KMS-11 (cell line): Measurements from ENCODE around the gene INSM2.

ENCODE experiments used
- H2AFZ ChIP-seq: fragments of 200-600 bp; sonication (generic); 2 replicates; pipeline ENCODE4 v1.6.1; 2016; ENCODE audit warnings: antibody characterized with exemption, mixed run types, low read depth
- H3K27ac ChIP-seq: fragments of 200-600 bp; sonication (generic); 2 replicates; pipeline ENCODE4 v1.6.1; 2016; ENCODE audit warnings: mild to moderate bottlenecking, mixed run types
- H3K27me3 ChIP-seq: fragments of 200-600 bp; sonication (generic); 2 replicates; pipeline ENCODE4 v1.6.1; 2017; ENCODE audit warnings: mild to moderate bottlenecking, low read depth, mixed run types, moderate library complexity; ENCODE audit not compliant: insufficient read depth
- H3K36me3 ChIP-seq: fragments of 200-600 bp; sonication (generic); 2 replicates; pipeline ENCODE4 v1.6.1; 2017; ENCODE audit warnings: mild to moderate bottlenecking, mixed run types; ENCODE audit not compliant: insufficient read depth
- H3K4me1 ChIP-seq: fragments of 200-600 bp; sonication (generic); 2 replicates; pipeline ENCODE4 v1.6.1; 2016; ENCODE audit warnings: mild to moderate bottlenecking, low read depth, mixed run types; ENCODE audit not compliant: poor library complexity, severe bottlenecking
- H3K4me2 ChIP-seq: fragments of 200-600 bp; sonication (generic); 2 replicates; pipeline ENCODE4 v1.7.0; 2016; ENCODE audit warnings: mild to moderate bottlenecking, mixed run types
- H3K4me3 ChIP-seq: fragments of 200-600 bp; sonication (generic); IDR thresholded peaks from 2 replicates; pipeline ENCODE4 v1.6.1; 2017; ENCODE audit warnings: low read depth, low read length, mixed read lengths; ENCODE audit not compliant: insufficient read depth
- H3K79me2 ChIP-seq: fragments of 200-600 bp; sonication (generic); 2 replicates; pipeline ENCODE4 v1.6.1; 2016; ENCODE audit warnings: low read depth, mixed run types; ENCODE audit not compliant: insufficient read depth
- H3K9ac ChIP-seq: fragments of 200-600 bp; sonication (generic); 2 replicates; pipeline ENCODE4 v1.6.1; 2016; ENCODE audit warnings: mild to moderate bottlenecking, mixed run types
- H4K20me1 ChIP-seq: fragments of 200-600 bp; sonication (generic); 2 replicates; pipeline ENCODE4 v1.6.1; 2016; ENCODE audit warnings: mild to moderate bottlenecking, mixed run types; ENCODE audit not compliant: insufficient read depth
- CTCF ChIP-seq: fragments of 200-600 bp; sonication (generic); conservative IDR thresholded peaks from 2 replicates; pipeline ENCODE4 v1.6.1; 2017; ENCODE audit warnings: low read depth, mild to moderate bottlenecking, antibody characterized with exemption, low read length, moderate library complexity, mixed read lengths

The INSM2 gene

DNA sequence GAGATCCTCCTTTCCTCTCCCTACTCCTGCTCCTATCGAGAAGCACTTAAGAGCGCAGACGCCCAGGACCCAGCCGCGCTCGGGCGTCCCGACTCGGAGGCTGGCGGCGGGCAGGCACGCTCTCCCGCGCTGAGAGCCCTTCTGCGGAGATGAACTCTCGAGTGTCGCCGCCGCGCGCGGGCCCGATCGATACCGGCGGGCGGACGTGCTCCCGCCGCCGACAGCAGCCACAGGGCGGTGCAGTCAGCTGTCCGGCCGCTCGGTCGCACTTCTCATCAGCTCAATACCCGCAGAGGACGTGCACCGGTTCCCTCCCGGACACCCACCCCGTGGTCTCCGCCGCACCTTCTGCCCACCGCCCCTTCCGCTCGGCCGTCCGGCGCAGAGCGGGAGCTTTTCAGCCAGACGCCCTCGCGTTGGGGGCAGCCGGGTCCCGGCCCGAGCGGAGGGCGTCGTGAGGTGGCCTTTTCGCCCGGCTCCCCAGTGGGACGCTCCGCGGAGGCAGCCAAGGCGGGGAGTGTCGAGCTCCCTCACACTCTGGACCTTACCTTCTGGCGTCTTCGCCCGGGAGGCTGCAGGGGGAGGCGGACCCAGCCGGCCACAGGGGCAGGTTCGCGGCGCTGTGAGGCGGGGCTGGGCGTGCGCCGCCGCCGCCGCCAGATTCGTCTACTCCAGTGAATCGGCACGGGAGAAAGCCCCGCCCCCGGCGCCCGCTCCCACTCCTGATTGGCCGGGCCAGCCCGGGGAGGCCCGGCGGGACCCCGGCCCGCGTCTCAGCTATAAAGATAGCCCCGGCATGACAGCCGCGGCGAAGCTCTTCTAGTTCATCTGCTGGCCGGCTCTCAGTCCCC, at the start of gene INSM2:
TSS of gene INSM2 (plus strand) at position 808 of the 851 bp plus-strand sequence. CDS start 89 bp downstream, outside the sequence.
- Histone ChIP-seq H2AFZ (peak within 1 kb of the TSS; percentile 57), H3K4me1 (peaks cover 3% of the 10 kb centered on the region), H3K4me3 (no peak within 1 kb of the TSS), H3K27ac (no peak within 1 kb of the TSS), H3K4me2 (peak within 1 kb of the TSS; percentile 62; the same call in 1 of the 2 replicates), H3K27me3 (no peaks in the 10 kb centered on the region), H3K9ac (no peak within 1 kb of the TSS; the same call in 1 of the 2 replicates), H4K20me1 (no peaks in the 10 kb centered on the region), H3K36me3 (no peaks in the 10 kb centered on the region), H3K79me2 (no peaks in the 10 kb centered on the region)
- no peak for TF ChIP-seq CTCF

- no peaks in the 10 kb centered on the region for H3K36me3 ChIP-seq
- H3K27ac ChIP-seq, result no peak overlapping the region
- no peaks in the 10 kb centered on the region for H3K79me2 ChIP-seq
- no peak overlapping the region for H3K4me2 ChIP-seq
- no peaks in the 10 kb centered on the region for H3K27me3 ChIP-seq
- no peak overlapping the region for H2AFZ ChIP-seq
- H3K9ac ChIP-seq, result no peak overlapping the region
- H3K4me1 ChIP-seq, result no peaks in the 10 kb centered on the region
- no peaks in the 10 kb centered on the region for H4K20me1 ChIP-seq
- H3K4me3 ChIP-seq, result no peak overlapping the region
- no peak for TF ChIP-seq CTCF
These were observed 41.4 kb upstream of the INSM2 start for GRCh38 chr14:35492569-35493014.

GRCh38 chr14:35495278-35495677, 38.7 kb upstream of the INSM2 start:
- no peak overlapping the region for H2AFZ ChIP-seq
- H3K4me3 ChIP-seq, result no peak overlapping the region
- H4K20me1 ChIP-seq, result no peaks in the 10 kb centered on the region
- TF ChIP-seq CTCF, result no peak
- H3K4me1 ChIP-seq, result no peaks in the 10 kb centered on the region
- no peaks in the 10 kb centered on the region for H3K79me2 ChIP-seq
- no peaks in the 10 kb centered on the region for H3K27me3 ChIP-seq
- no peak overlapping the region for H3K9ac ChIP-seq
- H3K4me2 ChIP-seq, result no peak overlapping the region
- no peaks in the 10 kb centered on the region for H3K36me3 ChIP-seq
- H3K27ac ChIP-seq, result no peak overlapping the region

- Histone ChIP-seq H3K4me1 (no peaks in the 10 kb centered on the region), H3K79me2 (no peaks in the 10 kb centered on the region), H3K9ac (no peak overlapping the region), H4K20me1 (no peaks in the 10 kb centered on the region), H2AFZ (no peak overlapping the region), H3K27ac (no peak overlapping the region), H3K4me2 (no peak overlapping the region), H3K36me3 (no peaks in the 10 kb centered on the region), H3K4me3 (no peak overlapping the region), H3K27me3 (no peaks in the 10 kb centered on the region)
- no peak for TF ChIP-seq CTCF
These were observed 34.8 kb upstream of the INSM2 start for GRCh38 chr14:35499180-35499579.
